MM.1S (cell line): ENCODE data around the gene WDPCP.

Source experiments
- CTCF ChIP-seq: fragments of 300-600 bp; sonication (generic); IDR thresholded peaks from 2 replicates; pipeline ENCODE4 v1.5.1; 2016; ENCODE audit warnings: antibody characterized with exemption, low read length, mixed read lengths
- EZH2 ChIP-seq: fragments of 300-600 bp; sonication (generic); optimal IDR thresholded peaks from 2 replicates; pipeline ENCODE3; 2017; ENCODE audit warnings: low read depth, mild to moderate bottlenecking, antibody characterized with exemption, low read length, mixed read lengths
- EZH2phosphoT487 ChIP-seq: fragments of 300-600 bp; sonication (generic); IDR thresholded peaks from 2 replicates; pipeline ENCODE4 v1.6.1; 2018; ENCODE audit warnings: antibody characterized with exemption, low read length

- TF ChIP-seq CTCF (no peak), EZH2phosphoT487 (no peak), EZH2 (no peak)
Measured at GRCh38 chr2:63596401-63596883, 8.2 kb upstream of the WDPCP start.
